Colonic mucosa (tissue), 4 donors: Measurements from ENCODE around the gene TOR1AIP1. TPM values are rescaled to one million over a fixed set of nuclear protein-coding genes. Genes with fewer than 3 reads are reported as not detected.

Experiments
- DNase-seq: peaks from one replicate; pipeline ENCODE4 v3.0.0-alpha.2; 2020
- H3K27ac ChIP-seq: fragments of 200-600 bp; one replicate; pipeline ENCODE4 v1.8.0; 2021
- H3K27me3 ChIP-seq: fragments of 200-600 bp; one replicate; pipeline ENCODE4 v1.8.0; 2021
- H3K36me3 ChIP-seq: fragments of 200-600 bp; one replicate; pipeline ENCODE4 v1.8.0; 2021
- H3K4me1 ChIP-seq: fragments of 200-600 bp; one replicate; pipeline ENCODE4 v1.8.0; 2021; ENCODE audit warnings: mild to moderate bottlenecking
- H3K4me3 ChIP-seq: fragments of 200-600 bp; one replicate; pipeline ENCODE4 v1.8.0; 2021
- H3K9ac ChIP-seq, 2 donors: one replicate each; pipeline ENCODE4 v1.7.0; 2013; ENCODE audit warnings: control low read depth in 2 of 2, low read depth in 2 of 2, low read length in 2 of 2
- H3K9me3 ChIP-seq: fragments of 200-600 bp; one replicate; pipeline ENCODE4 v1.8.0; 2021
- intact Hi-C: fragments of 100-400 bp; cut with DNase I; formaldehyde crosslinking; loops from one replicate; pipeline ENCODE4 v1.14.1; 2022
- total RNA-seq, 2 donors: library from RNA; stranded (reverse); fragmentation: NEBNext Ultra II Directional in 1 of 2; extraction: Animal tissue kit (Norgen Biotek cat#: 25700) in 1 of 2; gene quantifications; one replicate each; pipeline ENCODE4 v1.2.1, GENCODE V29; 2021
- TF ChIP-seq, protein P1 (sequence below): fragments of 200-600 bp; IDR thresholded peaks from one replicate; pipeline ENCODE4 v1.8.0; 2022; ENCODE audit warnings: antibody characterized with exemption, mild to moderate bottlenecking
- donor health status: healthy.
- donor health status: DM: no; HTN: no; CAD: no.
- donor health status: DM: no; HTN: no; CAD: no.

Gene TOR1AIP1
- total RNA-seq, 2 donors from 2014 or later, result 19.3 to 29.7 TPM

DNA sequence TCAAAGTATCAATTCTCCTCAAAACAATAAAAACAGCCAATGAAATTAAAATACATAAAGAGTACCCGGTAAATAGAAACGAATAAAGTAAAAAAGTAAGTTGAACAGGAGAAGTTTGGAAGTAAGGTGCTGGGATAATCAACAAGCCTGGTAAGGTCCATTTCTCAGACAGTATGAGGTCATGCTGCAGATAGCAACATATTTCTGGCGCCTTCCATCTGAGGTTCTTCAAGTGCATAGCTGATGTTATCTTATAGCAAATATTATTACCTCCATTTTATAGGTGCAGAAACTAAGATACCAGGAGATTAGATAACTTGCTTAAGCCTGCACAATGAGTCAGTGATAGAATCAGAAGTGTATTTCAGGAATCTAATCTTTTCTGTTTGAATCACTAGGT, 48.8 kb downstream of the TOR1AIP1 start:
- Histone ChIP-seq H3K36me3 (no peaks in the 10 kb centered on the region), H3K4me1 (no peaks in the 10 kb centered on the region), H3K4me3 (no peak overlapping the region), H3K27me3 (no peaks in the 10 kb centered on the region), H3K9me3 (no peaks in the 10 kb centered on the region), H3K27ac (no peak overlapping the region), H3K9ac (no peak overlapping the region)
- no peak for DNase-seq
- TF ChIP-seq, protein P1, sequence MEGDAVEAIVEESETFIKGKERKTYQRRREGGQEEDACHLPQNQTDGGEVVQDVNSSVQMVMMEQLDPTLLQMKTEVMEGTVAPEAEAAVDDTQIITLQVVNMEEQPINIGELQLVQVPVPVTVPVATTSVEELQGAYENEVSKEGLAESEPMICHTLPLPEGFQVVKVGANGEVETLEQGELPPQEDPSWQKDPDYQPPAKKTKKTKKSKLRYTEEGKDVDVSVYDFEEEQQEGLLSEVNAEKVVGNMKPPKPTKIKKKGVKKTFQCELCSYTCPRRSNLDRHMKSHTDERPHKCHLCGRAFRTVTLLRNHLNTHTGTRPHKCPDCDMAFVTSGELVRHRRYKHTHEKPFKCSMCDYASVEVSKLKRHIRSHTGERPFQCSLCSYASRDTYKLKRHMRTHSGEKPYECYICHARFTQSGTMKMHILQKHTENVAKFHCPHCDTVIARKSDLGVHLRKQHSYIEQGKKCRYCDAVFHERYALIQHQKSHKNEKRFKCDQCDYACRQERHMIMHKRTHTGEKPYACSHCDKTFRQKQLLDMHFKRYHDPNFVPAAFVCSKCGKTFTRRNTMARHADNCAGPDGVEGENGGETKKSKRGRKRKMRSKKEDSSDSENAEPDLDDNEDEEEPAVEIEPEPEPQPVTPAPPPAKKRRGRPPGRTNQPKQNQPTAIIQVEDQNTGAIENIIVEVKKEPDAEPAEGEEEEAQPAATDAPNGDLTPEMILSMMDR, result no peak
- intact Hi-C loops, result no loop called here

DNA sequence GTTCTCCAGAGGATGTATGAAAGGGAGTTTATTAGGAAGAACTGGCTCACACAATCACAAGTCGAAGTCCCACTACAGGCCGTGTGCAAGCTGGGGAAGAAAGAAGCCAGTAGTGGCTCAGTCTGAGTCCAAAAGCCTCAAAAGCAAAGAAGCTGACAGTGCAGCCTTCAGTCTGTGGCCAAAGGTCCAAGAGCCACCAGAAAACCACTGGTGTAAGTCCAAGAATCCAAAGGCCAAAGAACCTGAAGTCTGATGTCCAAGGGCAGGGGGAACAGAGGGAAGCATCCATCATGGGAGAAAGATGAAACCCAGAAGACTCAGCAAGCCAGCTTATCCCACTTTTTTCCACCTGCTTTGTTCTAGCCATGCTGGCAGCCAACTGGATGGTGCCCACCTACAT, 51.1 kb downstream of the TOR1AIP1 start:
- Histone ChIP-seq H3K27ac (no peak overlapping the region), H3K4me1 (no peaks in the 10 kb centered on the region), H3K27me3 (no peaks in the 10 kb centered on the region), H3K4me3 (no peak overlapping the region), H3K9me3 (no peaks in the 10 kb centered on the region), H3K36me3 (no peaks in the 10 kb centered on the region), H3K9ac (no peak overlapping the region)
- intact Hi-C loops, result no loop called here
- no peak for DNase-seq
- TF ChIP-seq, protein P1, result no peak

DNA sequence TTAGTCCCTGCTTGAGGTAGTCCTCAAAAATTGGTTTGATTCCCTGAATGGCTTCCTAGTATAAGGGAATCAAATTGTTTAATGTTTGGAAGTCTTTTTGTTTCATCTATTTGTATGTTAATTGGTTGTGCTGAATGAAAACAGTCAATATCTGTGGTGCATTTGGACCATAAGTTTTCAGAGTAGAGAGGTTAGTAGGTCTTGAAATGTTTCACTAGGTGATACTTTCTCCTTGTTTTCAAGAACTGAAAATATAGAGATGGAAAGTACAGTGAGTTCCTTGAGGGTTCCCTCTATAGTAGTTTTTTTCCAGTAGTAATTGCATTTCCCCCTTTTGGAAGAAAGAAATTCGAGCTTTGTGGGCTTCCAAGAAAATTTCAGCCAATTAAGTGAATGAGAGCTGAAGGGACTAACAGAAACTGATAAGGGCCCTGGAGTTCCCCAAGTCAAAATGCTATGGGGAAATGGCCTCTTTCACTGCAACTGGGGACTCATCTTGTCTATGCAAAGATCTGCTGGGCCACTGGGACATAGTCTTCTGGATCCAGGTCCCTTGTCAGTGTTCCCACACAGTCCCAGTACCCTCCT, 53.9 kb downstream of the TOR1AIP1 start:
- no peaks in the 10 kb centered on the region for H3K9me3 ChIP-seq
- TF ChIP-seq, protein P1, result no peak
- no peaks in the 10 kb centered on the region for H3K27me3 ChIP-seq
- no peaks in the 10 kb centered on the region for H3K4me1 ChIP-seq
- no peak overlapping the region for H3K4me3 ChIP-seq
- H3K9ac ChIP-seq, result no peak overlapping the region
- H3K36me3 ChIP-seq, result no peaks in the 10 kb centered on the region
- DNase-seq, result no peak
- intact Hi-C loops, result no loop called here
- H3K27ac ChIP-seq, result no peak overlapping the region

DNA sequence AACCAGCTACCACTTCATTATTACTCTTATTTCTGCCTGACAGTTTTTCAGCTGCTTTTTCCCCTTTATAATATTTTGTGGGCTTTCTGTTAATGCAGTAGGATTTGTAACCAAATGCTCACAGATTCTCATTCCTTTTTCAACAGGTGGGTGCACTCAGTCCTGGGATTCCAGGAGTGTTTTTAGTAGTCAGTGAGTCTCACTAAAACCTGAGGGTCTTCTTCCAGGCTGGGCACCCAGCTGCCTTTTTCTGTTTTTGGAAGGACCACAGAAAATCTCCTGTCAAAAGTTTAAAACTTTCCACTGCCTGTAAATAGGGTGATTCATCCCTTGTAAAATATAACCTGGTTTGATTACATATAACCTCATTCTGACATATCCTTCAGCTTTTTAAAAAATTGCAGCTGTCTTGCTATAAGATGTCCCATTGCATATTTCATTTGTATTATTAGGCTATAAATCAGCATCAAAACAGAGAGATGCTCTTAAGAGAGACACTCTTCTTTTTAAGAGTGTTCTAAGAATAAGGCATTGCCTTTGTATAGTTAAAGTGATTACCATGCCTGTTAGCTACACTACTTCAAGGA, 55.7 kb downstream of the TOR1AIP1 start:
- DNase-seq, result no peak
- H3K4me3 ChIP-seq, result no peak overlapping the region
- no peak overlapping the region for H3K9ac ChIP-seq
- intact Hi-C loops, result no loop called here
- H3K36me3 ChIP-seq, result no peaks in the 10 kb centered on the region
- H3K27me3 ChIP-seq, result no peaks in the 10 kb centered on the region
- no peaks in the 10 kb centered on the region for H3K9me3 ChIP-seq
- no peak overlapping the region for H3K27ac ChIP-seq
- no peaks in the 10 kb centered on the region for H3K4me1 ChIP-seq
- TF ChIP-seq, protein P1, result no peak

DNA sequence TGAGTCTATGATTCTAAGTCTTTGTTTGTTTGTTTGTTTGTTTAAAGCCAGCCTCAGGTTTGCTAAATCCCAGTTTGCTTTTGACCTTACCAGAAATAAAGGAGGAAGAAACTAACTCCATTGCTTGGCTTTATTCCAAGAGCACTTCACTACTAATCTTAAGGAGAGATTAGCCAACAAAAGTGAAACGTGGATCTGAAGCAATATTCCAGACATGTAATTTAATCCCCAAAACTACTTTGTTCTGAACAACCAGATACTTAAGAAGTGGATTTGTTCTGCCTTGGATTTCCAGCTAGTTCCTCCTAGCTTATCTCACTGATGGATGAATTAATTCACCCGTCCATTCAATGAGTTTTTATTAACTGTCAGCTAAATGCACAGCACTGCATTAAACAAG, 56.7 kb downstream of the TOR1AIP1 start:
- H3K9me3 ChIP-seq, result no peaks in the 10 kb centered on the region
- intact Hi-C loops, result no loop called here
- H3K27ac ChIP-seq, result no peak overlapping the region
- TF ChIP-seq, protein P1, result no peak
- H3K9ac ChIP-seq, result no peak overlapping the region
- H3K36me3 ChIP-seq, result no peaks in the 10 kb centered on the region
- H3K4me1 ChIP-seq, result no peaks in the 10 kb centered on the region
- no peak overlapping the region for H3K4me3 ChIP-seq
- no peaks in the 10 kb centered on the region for H3K27me3 ChIP-seq
- no peak for DNase-seq
